ENCODE results near the gene PLEKHO2. TPM values are rescaled to one million over a fixed set of nuclear protein-coding genes. Genes with fewer than 3 reads are reported as not detected.

The PLEKHO2 gene
- total and polyA plus RNA-seq, 2 donors (not counting 3 experiments of a cell fraction or from before 2014, with no cell fraction given): 21.9 to 24.9 TPM

- CTCF ChIA-PET: interaction anchor here (1.3 to 2.2 kb wide), 2 partner anchors 10 to 17 kb away, joined by 4 to 12 read pairs; no protein-coding TSS in a partner anchor
- H3K4me1 ChIP-seq (ENCODE audit: control insufficient read depth, extremely low read depth, insufficient read depth, low read length): peaks cover 4% of the 10 kb centered on the region
Observed at GRCh38 chr15:64915518-64916227, 74.0 kb downstream of the PLEKHO2 start.

More at GRCh38 chr15:64915518-64916227, 74.0 kb downstream of the PLEKHO2 start:
- FAIRE-seq (no peak), DNase-seq (ENCODE audit: low read depth, low spot score) (no peak)
- dilution Hi-C loops (cut with MboI; ENCODE audit: extremely low pct_ligation_motif_present, low sequenced_read_pairs): no loop called here
- no peaks in the 10 kb centered on the region for H3K9me3 ChIP-seq (replicated peaks; ENCODE audit: control insufficient read depth, insufficient read depth, low read length)
- no peaks in the 10 kb centered on the region for H3K27me3 ChIP-seq (ENCODE audit: control insufficient read depth in 2 of 2, insufficient read depth in 2 of 2, low read length in 2 of 2)
- H3K36me3 ChIP-seq (ENCODE audit: control insufficient read depth in 2 of 2, extremely low read depth in 1 of 2, insufficient read depth in 2 of 2, low read length in 2 of 2): no peaks in the 10 kb centered on the region
- no peak overlapping the region for H3K4me3 ChIP-seq (replicated peaks in 1 of 3; ENCODE audit: insufficient read depth in 1 of 3, low read depth in 1 of 3, low read length in 3 of 3)
- TF ChIP-seq CTCF (IDR thresholded peaks at IDR 0.05; ENCODE audit: extremely low read depth in 1 of 2, insufficient read depth in 1 of 2, low read depth in 1 of 2, low read length in 2 of 2) (no peak), MAX (IDR thresholded peaks at IDR 0.05; ENCODE audit: insufficient read depth, insufficient read length) (no peak), POLR2A (IDR thresholded peaks at IDR 0.05; ENCODE audit: low read depth, low read length) (no peak), MYC (IDR thresholded peaks at IDR 0.05; ENCODE audit: low read depth, low read length) (no peak), POLR2AphosphoS5 (IDR thresholded peaks at IDR 0.05; ENCODE audit: insufficient read depth, low read depth, low read length) (no peak), JUN (IDR thresholded peaks at IDR 0.05; ENCODE audit: borderline replicate concordance, insufficient read depth, insufficient read length, low read depth) (no peak), GATA2 (IDR thresholded peaks at IDR 0.05; ENCODE audit: insufficient read depth, insufficient read length, low read depth, low read length) (no peak), FOS (IDR thresholded peaks at IDR 0.05; ENCODE audit: borderline replicate concordance, insufficient read depth, low read length) (no peak), EZH2 (IDR thresholded peaks at IDR 0.05; ENCODE audit: borderline replicate concordance, low read depth, low read length, severe bottlenecking) (no peak)
- no peak overlapping the region for H3K9ac ChIP-seq (replicated peaks; ENCODE audit: extremely low read depth, insufficient read depth, low read length)
- no TSS peak for BruUV-seq (replicated peaks)
- H3K27ac ChIP-seq (ENCODE audit: insufficient read depth, low read depth, low read length): no peak overlapping the region
- H3K9me1 ChIP-seq (replicated peaks; ENCODE audit: control insufficient read depth, extremely low read depth, insufficient read depth, low read length): no peaks in the 10 kb centered on the region
- H3K4me2 ChIP-seq (ENCODE audit: insufficient read depth, low read length): no peak overlapping the region
- H2AFZ ChIP-seq (ENCODE audit: low read depth, low read length): no peak overlapping the region
- no peaks in the 10 kb centered on the region for H3K79me2 ChIP-seq (ENCODE audit: control insufficient read depth, insufficient read depth, low read length)
- POLR2A ChIA-PET: no interaction called here
- intact Hi-C loops (cut with micrococcal nuclease): no loop called here
- H4K20me1 ChIP-seq (replicated peaks; ENCODE audit: control insufficient read depth, extremely low read depth, insufficient read depth, low read length): no peaks in the 10 kb centered on the region
